ENCODE measurements around the gene SPPL3.

Gene SPPL3

GRCh38 chr12:120757226-120757742 lies 146.9 kb downstream of the SPPL3 start:
- H3K9ac ChIP-seq (ENCODE audit: low read length) = no peak overlapping the region
- H3K9me3 ChIP-seq (ENCODE audit: control insufficient read depth, low read length) = peaks cover 6% of the 10 kb centered on the region
- no peak for DNase-seq (ENCODE audit: low read depth)
- no peaks in the 10 kb centered on the region for H3K27me3 ChIP-seq (replicated peaks; ENCODE audit: control insufficient read depth, insufficient read depth, low read length)
- H3K36me3 ChIP-seq (ENCODE audit: control insufficient read depth, insufficient read depth, low read length, severe bottlenecking) = peaks cover 15% of the 10 kb centered on the region
- peaks cover 10% of the 10 kb centered on the region for H3K4me1 ChIP-seq (ENCODE audit: control insufficient read depth, insufficient read depth, low read length)
- no peak overlapping the region for H3K4me3 ChIP-seq (ENCODE audit: low read length)

- Histone ChIP-seq H3K4me3 (ENCODE audit: low read length) (no peak overlapping the region), H3K9ac (ENCODE audit: low read length) (no peak overlapping the region), H3K4me1 (ENCODE audit: control insufficient read depth, insufficient read depth, low read length) (no peaks in the 10 kb centered on the region), H3K27me3 (replicated peaks; ENCODE audit: control insufficient read depth, insufficient read depth, low read length) (no peaks in the 10 kb centered on the region), H3K36me3 (ENCODE audit: control insufficient read depth, insufficient read depth, low read length, severe bottlenecking) (no peaks in the 10 kb centered on the region), H3K9me3 (ENCODE audit: control insufficient read depth, low read length) (peaks cover 6% of the 10 kb centered on the region)
- DNase-seq (ENCODE audit: low read depth) = no peak
These were observed 148.9 kb downstream of the SPPL3 start for GRCh38 chr12:120755269-120755668.

GRCh38 chr12:120754792-120755191 lies 149.4 kb downstream of the SPPL3 start:
- H3K4me1 ChIP-seq (ENCODE audit: control insufficient read depth, insufficient read depth, low read length) = no peaks in the 10 kb centered on the region
- no peak overlapping the region for H3K4me3 ChIP-seq (ENCODE audit: low read length)
- H3K9ac ChIP-seq (ENCODE audit: low read length) = no peak overlapping the region
- DNase-seq (ENCODE audit: low read depth) = no peak
- H3K9me3 ChIP-seq (ENCODE audit: control insufficient read depth, low read length) = peaks cover 6% of the 10 kb centered on the region
- no peaks in the 10 kb centered on the region for H3K27me3 ChIP-seq (replicated peaks; ENCODE audit: control insufficient read depth, insufficient read depth, low read length)
- no peaks in the 10 kb centered on the region for H3K36me3 ChIP-seq (ENCODE audit: control insufficient read depth, insufficient read depth, low read length, severe bottlenecking)

GRCh38 chr12:120751389-120751788 lies 152.8 kb downstream of the SPPL3 start:
- Histone ChIP-seq H3K4me1 (ENCODE audit: control insufficient read depth, insufficient read depth, low read length) (no peaks in the 10 kb centered on the region), H3K9me3 (ENCODE audit: control insufficient read depth, low read length) (peaks cover 6% of the 10 kb centered on the region), H3K36me3 (ENCODE audit: control insufficient read depth, insufficient read depth, low read length, severe bottlenecking) (no peaks in the 10 kb centered on the region), H3K4me3 (ENCODE audit: low read length) (no peak overlapping the region), H3K9ac (ENCODE audit: low read length) (no peak overlapping the region), H3K27me3 (replicated peaks; ENCODE audit: control insufficient read depth, insufficient read depth, low read length) (no peaks in the 10 kb centered on the region)
- no peak for DNase-seq (ENCODE audit: low read depth)

- no peak for DNase-seq (ENCODE audit: low read depth)
- H3K4me3 ChIP-seq (ENCODE audit: low read length) = no peak overlapping the region
- no peaks in the 10 kb centered on the region for H3K4me1 ChIP-seq (ENCODE audit: control insufficient read depth, insufficient read depth, low read length)
- no peak overlapping the region for H3K9ac ChIP-seq (ENCODE audit: low read length)
- peaks cover 6% of the 10 kb centered on the region for H3K9me3 ChIP-seq (ENCODE audit: control insufficient read depth, low read length)
- H3K27me3 ChIP-seq (replicated peaks; ENCODE audit: control insufficient read depth, insufficient read depth, low read length) = no peaks in the 10 kb centered on the region
- no peaks in the 10 kb centered on the region for H3K36me3 ChIP-seq (ENCODE audit: control insufficient read depth, insufficient read depth, low read length, severe bottlenecking)
These were observed 153.4 kb downstream of the SPPL3 start for GRCh38 chr12:120750806-120751205.

- no peaks in the 10 kb centered on the region for H3K4me1 ChIP-seq (ENCODE audit: control insufficient read depth, insufficient read depth, low read length)
- H3K36me3 ChIP-seq (ENCODE audit: control insufficient read depth, insufficient read depth, low read length, severe bottlenecking) = no peaks in the 10 kb centered on the region
- no peak overlapping the region for H3K9ac ChIP-seq (ENCODE audit: low read length)
- no peaks in the 10 kb centered on the region for H3K9me3 ChIP-seq (ENCODE audit: control insufficient read depth, low read length)
- DNase-seq (ENCODE audit: low read depth) = no peak
- no peaks in the 10 kb centered on the region for H3K27me3 ChIP-seq (replicated peaks; ENCODE audit: control insufficient read depth, insufficient read depth, low read length)
- no peak overlapping the region for H3K4me3 ChIP-seq (ENCODE audit: low read length)
These were observed 154.9 kb downstream of the SPPL3 start for GRCh38 chr12:120749256-120749655.

GRCh38 chr12:120748242-120748641 lies 155.9 kb downstream of the SPPL3 start:
- no peak overlapping the region for H3K4me3 ChIP-seq (ENCODE audit: low read length)
- H3K27me3 ChIP-seq (replicated peaks; ENCODE audit: control insufficient read depth, insufficient read depth, low read length) = no peaks in the 10 kb centered on the region
- DNase-seq (ENCODE audit: low read depth) = no peak
- H3K4me1 ChIP-seq (ENCODE audit: control insufficient read depth, insufficient read depth, low read length) = no peaks in the 10 kb centered on the region
- no peak overlapping the region for H3K9ac ChIP-seq (ENCODE audit: low read length)
- H3K36me3 ChIP-seq (ENCODE audit: control insufficient read depth, insufficient read depth, low read length, severe bottlenecking) = no peaks in the 10 kb centered on the region
- no peaks in the 10 kb centered on the region for H3K9me3 ChIP-seq (ENCODE audit: control insufficient read depth, low read length)

- no peak for DNase-seq (ENCODE audit: low read depth)
- H3K36me3 ChIP-seq (ENCODE audit: control insufficient read depth, insufficient read depth, low read length, severe bottlenecking) = no peaks in the 10 kb centered on the region
- no peaks in the 10 kb centered on the region for H3K4me1 ChIP-seq (ENCODE audit: control insufficient read depth, insufficient read depth, low read length)
- H3K4me3 ChIP-seq (ENCODE audit: low read length) = no peak overlapping the region
- H3K9ac ChIP-seq (ENCODE audit: low read length) = no peak overlapping the region
- no peaks in the 10 kb centered on the region for H3K27me3 ChIP-seq (replicated peaks; ENCODE audit: control insufficient read depth, insufficient read depth, low read length)
- H3K9me3 ChIP-seq (ENCODE audit: control insufficient read depth, low read length) = no peaks in the 10 kb centered on the region
These were observed 159.2 kb downstream of the SPPL3 start for GRCh38 chr12:120744922-120745493.

GRCh38 chr12:120741476-120742421 lies 162.4 kb downstream of the SPPL3 start:
- Histone ChIP-seq H3K4me3 (ENCODE audit: low read length) (no peak overlapping the region), H3K9ac (ENCODE audit: low read length) (no peak overlapping the region), H3K27me3 (replicated peaks; ENCODE audit: control insufficient read depth, insufficient read depth, low read length) (no peaks in the 10 kb centered on the region), H3K9me3 (ENCODE audit: control insufficient read depth, low read length) (no peaks in the 10 kb centered on the region), H3K36me3 (ENCODE audit: control insufficient read depth, insufficient read depth, low read length, severe bottlenecking) (peaks cover 11% of the 10 kb centered on the region), H3K4me1 (ENCODE audit: control insufficient read depth, insufficient read depth, low read length) (no peaks in the 10 kb centered on the region)
- no peak for DNase-seq (ENCODE audit: low read depth)

- H3K4me1 ChIP-seq (ENCODE audit: control insufficient read depth, insufficient read depth, low read length) = no peaks in the 10 kb centered on the region
- H3K27me3 ChIP-seq (replicated peaks; ENCODE audit: control insufficient read depth, insufficient read depth, low read length) = no peaks in the 10 kb centered on the region
- H3K9me3 ChIP-seq (ENCODE audit: control insufficient read depth, low read length) = no peaks in the 10 kb centered on the region
- no peak for DNase-seq (ENCODE audit: low read depth)
- H3K36me3 ChIP-seq (ENCODE audit: control insufficient read depth, insufficient read depth, low read length, severe bottlenecking) = peaks cover 11% of the 10 kb centered on the region
- no peak overlapping the region for H3K9ac ChIP-seq (ENCODE audit: low read length)
- H3K4me3 ChIP-seq (ENCODE audit: low read length) = no peak overlapping the region
These were observed 163.3 kb downstream of the SPPL3 start for GRCh38 chr12:120740871-120741270.

- H3K36me3 ChIP-seq (ENCODE audit: control insufficient read depth, insufficient read depth, low read length, severe bottlenecking) = peaks cover 11% of the 10 kb centered on the region
- DNase-seq (ENCODE audit: low read depth) = no peak
- H3K4me1 ChIP-seq (ENCODE audit: control insufficient read depth, insufficient read depth, low read length) = no peaks in the 10 kb centered on the region
- no peak overlapping the region for H3K4me3 ChIP-seq (ENCODE audit: low read length)
- no peaks in the 10 kb centered on the region for H3K9me3 ChIP-seq (ENCODE audit: control insufficient read depth, low read length)
- H3K9ac ChIP-seq (ENCODE audit: low read length) = no peak overlapping the region
- no peaks in the 10 kb centered on the region for H3K27me3 ChIP-seq (replicated peaks; ENCODE audit: control insufficient read depth, insufficient read depth, low read length)
These were observed 164.1 kb downstream of the SPPL3 start for GRCh38 chr12:120739821-120740613.
